ENCODE results near the gene CTSW. TPM values are rescaled to one million over a fixed set of nuclear protein-coding genes. Genes with fewer than 3 reads are reported as not detected.

The CTSW gene
- polyA plus RNA-seq, 3 donors = 0.71 to 1.3 (median 0.78) TPM

GRCh38 chr11:65861533-65862183, 18.0 kb upstream of the CTSW start:
- H3K9ac ChIP-seq (ENCODE audit: insufficient read depth, low read length, poor library complexity, severe bottlenecking) = no peak overlapping the region
- H4K20me1 ChIP-seq (ENCODE audit: insufficient read depth, low read length) = peaks cover 48% of the 10 kb centered on the region
- peak overlapping the region in 2 of 3 experiments; percentile 92 to 98 for H3K4me3 ChIP-seq (replicated peaks in 1 of 3; ENCODE audit: low read depth in 2 of 3, low read length in 3 of 3)
- peak overlapping the region in 1 of 2 donors; percentile 86 for H3K27ac ChIP-seq (ENCODE audit: low read depth in 1 of 2, low read length in 2 of 2)
- peaks cover 29 to 38% of the 10 kb centered on the region in 2 donors for H3K4me1 ChIP-seq (ENCODE audit: control insufficient read depth in 1 of 2, insufficient read depth in 2 of 2, low read length in 2 of 2)
- WGBS (ENCODE audit: insufficient coverage) = 95% methylated on average over 7 of the region's 13 CpGs
- peak overlapping the region; percentile 96 for H3K4me2 ChIP-seq (replicated peaks; ENCODE audit: extremely low read depth, low read length, poor library complexity, severe bottlenecking)
- Mint-ChIP-seq H3K27me3 (ENCODE audit: low read depth in 3 of 3) (peaks cover 0 to 2% (median 1%) of the 10 kb centered on the region in 3 donors), H3K36me3 (peaks cover 35 to 52% of the 10 kb centered on the region in 2 donors), H3K9me3 (peaks cover 0 to 2% (median 0%) of the 10 kb centered on the region in 7 donors), H3K27ac (peak overlapping the region in 3 of 7 donors; percentile 97 to 99 (median 99)), H3K4me3 (peak overlapping the region; percentile 91 to 96), H3K4me1 (peaks cover 32% of the 10 kb centered on the region)
- no peaks in the 10 kb centered on the region for H3K9me3 ChIP-seq (replicated peaks in 1 of 2; ENCODE audit: control insufficient read depth in 1 of 2, insufficient read depth in 1 of 2, low read length in 2 of 2)
- peaks cover 46 to 53% of the 10 kb centered on the region in 2 donors for H3K36me3 ChIP-seq (replicated peaks in 1 of 2; ENCODE audit: control insufficient read depth in 1 of 2, insufficient read depth in 2 of 2, low read length in 2 of 2)
- H3K79me2 ChIP-seq (ENCODE audit: insufficient read depth, low read length) = peaks cover 44% of the 10 kb centered on the region
- intact Hi-C loops (cut with micrococcal nuclease) = no loop called here
- no peak overlapping the region for H2AFZ ChIP-seq (ENCODE audit: insufficient read depth, low read depth, low read length, poor library complexity, severe bottlenecking)
- no peak for TF ChIP-seq CTCF (IDR thresholded peaks at IDR 0.05)
- H3K27me3 ChIP-seq (ENCODE audit: control insufficient read depth in 2 of 2, insufficient read depth in 2 of 2, low read length in 2 of 2) = no peaks in the 10 kb centered on the region
- DNase-seq = no peak

GRCh38 chr11:65862191-65862735, 17.4 kb upstream of the CTSW start:
- no peak overlapping the region for H3K27ac ChIP-seq (ENCODE audit: low read depth in 1 of 2, low read length in 2 of 2)

More at GRCh38 chr11:65862191-65862735, 17.4 kb upstream of the CTSW start:
- no peak for TF ChIP-seq CTCF (IDR thresholded peaks at IDR 0.05)
- peaks cover 36% of the 10 kb centered on the region for H3K4me1 Mint-ChIP-seq
- DNase-seq = no peak
- no peaks in the 10 kb centered on the region for H3K9me3 ChIP-seq (replicated peaks in 1 of 2; ENCODE audit: control insufficient read depth in 1 of 2, insufficient read depth in 1 of 2, low read length in 2 of 2)
- peaks cover 38% of the 10 kb centered on the region for H3K79me2 ChIP-seq (ENCODE audit: insufficient read depth, low read length)
- peaks cover 40 to 56% of the 10 kb centered on the region in 2 donors for H3K36me3 Mint-ChIP-seq
- peaks cover 48 to 58% of the 10 kb centered on the region in 2 donors for H3K36me3 ChIP-seq (replicated peaks in 1 of 2; ENCODE audit: control insufficient read depth in 1 of 2, insufficient read depth in 2 of 2, low read length in 2 of 2)
- no peak overlapping the region for H3K9ac ChIP-seq (ENCODE audit: insufficient read depth, low read length, poor library complexity, severe bottlenecking)
- peaks cover 29 to 39% of the 10 kb centered on the region in 2 donors for H3K4me1 ChIP-seq (ENCODE audit: control insufficient read depth in 1 of 2, insufficient read depth in 2 of 2, low read length in 2 of 2)
- intact Hi-C loops (cut with micrococcal nuclease) = no loop called here
- peaks cover 0 to 2% (median 1%) of the 10 kb centered on the region in 3 donors for H3K27me3 Mint-ChIP-seq (ENCODE audit: low read depth in 3 of 3)
- H3K27ac Mint-ChIP-seq = peak overlapping the region in 1 of 7 donors; percentile 43
- WGBS (ENCODE audit: insufficient coverage) = 100% methylated on average over 3 of the region's 5 CpGs
- H2AFZ ChIP-seq (ENCODE audit: insufficient read depth, low read depth, low read length, poor library complexity, severe bottlenecking) = no peak overlapping the region
- H3K27me3 ChIP-seq (ENCODE audit: control insufficient read depth in 2 of 2, insufficient read depth in 2 of 2, low read length in 2 of 2) = no peaks in the 10 kb centered on the region
- H3K4me2 ChIP-seq (replicated peaks; ENCODE audit: extremely low read depth, low read length, poor library complexity, severe bottlenecking) = no peak overlapping the region
- H4K20me1 ChIP-seq (ENCODE audit: insufficient read depth, low read length) = peaks cover 48% of the 10 kb centered on the region
- H3K4me3 Mint-ChIP-seq = no peak overlapping the region
- H3K9me3 Mint-ChIP-seq = peaks cover 0 to 2% (median 0%) of the 10 kb centered on the region in 7 donors
- H3K4me3 ChIP-seq (replicated peaks in 1 of 3; ENCODE audit: low read depth in 2 of 3, low read length in 3 of 3) = no peak overlapping the region
